Measurements from ENCODE around the gene ATRNL1. TPM values are rescaled to one million over a fixed set of nuclear protein-coding genes. Genes with fewer than 3 reads are reported as not detected.

The ATRNL1 gene
- total and polyA plus RNA-seq, 2 of the 8 experiments (the other 6 are each of a cell fraction or from before 2014, with no cell fraction given): 5.1 to 17.6 TPM

DNA sequence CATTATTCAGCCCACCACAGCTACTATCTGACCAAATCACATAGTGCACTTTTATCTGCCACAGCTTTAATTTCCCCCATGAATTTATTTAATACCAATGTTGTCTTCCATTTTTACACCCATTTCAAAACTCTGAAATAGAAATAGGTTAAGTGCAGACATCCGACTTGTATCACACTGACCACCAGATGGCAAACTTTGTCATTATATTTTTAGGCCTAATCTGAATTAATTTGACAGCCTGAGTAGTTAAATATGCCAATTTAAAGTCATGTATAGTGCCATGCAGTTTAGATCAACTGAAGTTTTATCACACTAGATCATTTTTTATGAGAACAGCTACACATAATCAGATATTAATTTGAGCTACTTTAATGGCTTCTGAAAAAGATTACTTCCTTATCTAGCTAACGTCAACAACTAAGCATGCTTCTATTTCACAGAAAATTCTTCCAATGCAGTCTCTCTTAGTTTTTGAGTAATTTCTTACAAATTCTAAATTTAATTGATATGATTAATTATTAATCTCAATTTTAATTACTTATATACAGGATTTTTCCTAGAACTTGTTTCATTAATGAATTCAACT lies 613.4 kb downstream of the ATRNL1 start:
- H3K27ac ChIP-seq (ENCODE audit: low read depth, low read length): no peak overlapping the region
- no peak overlapping the region for H3K4ac ChIP-seq (replicated peaks; ENCODE audit: insufficient read length, low read depth, low read length)
- H3K79me2 ChIP-seq (ENCODE audit: control insufficient read depth in 1 of 2, insufficient read depth in 2 of 2, low read length in 2 of 2): no peaks in the 10 kb centered on the region
- H3K9ac ChIP-seq (replicated peaks in 1 of 4; ENCODE audit: extremely low read depth in 1 of 4, low read depth in 3 of 4, low read length in 3 of 4): no peak overlapping the region
- H3K79me1 ChIP-seq (ENCODE audit: low read depth, low read length): no peaks in the 10 kb centered on the region
- H3K56ac ChIP-seq (replicated peaks; ENCODE audit: insufficient read length, low read depth, low read length): no peak overlapping the region
- no peak overlapping the region for H3K14ac ChIP-seq (ENCODE audit: insufficient read length)
- no peak overlapping the region for H4K91ac ChIP-seq (replicated peaks; ENCODE audit: insufficient read length, low read length)
- ChIA-PET POLR2A (ENCODE audit: partially characterized antibody) (no interaction called here), CTCF (ENCODE audit: partially characterized antibody) (interaction anchor here (0.6 to 2.5 kb wide), 23 partner anchors 11 to 666 kb away, joined by 3 to 22 read pairs (median 3); no protein-coding TSS in a partner anchor)
- H2BK120ac ChIP-seq (replicated peaks; ENCODE audit: low read depth, low read length): no peak overlapping the region
- no peak overlapping the region for H2BK20ac ChIP-seq (ENCODE audit: low read length)
- no peak overlapping the region for H3K4me3 ChIP-seq (ENCODE audit: extremely low read depth in 1 of 4, insufficient read depth in 2 of 4, low read depth in 3 of 4, low read length in 4 of 4)
- no peak for DNase-seq (ENCODE audit: low read depth in 1 of 2, low spot score in 2 of 2)
- H3K23me2 ChIP-seq (ENCODE audit: low read depth, low read length): no peaks in the 10 kb centered on the region
- FAIRE-seq: peak; percentile 13
- H4K5ac ChIP-seq (ENCODE audit: insufficient read length, low read depth, low read length): no peak overlapping the region
- H3K9me3 ChIP-seq (ENCODE audit: insufficient read depth in 2 of 2, low read depth in 1 of 2, low read length in 1 of 2): no peaks in the 10 kb centered on the region
- no peak overlapping the region for H4K8ac ChIP-seq (ENCODE audit: extremely low read depth, insufficient read depth, low read length)
- no peaks in the 10 kb centered on the region for H3K4me1 ChIP-seq (replicated peaks in 1 of 4; ENCODE audit: control insufficient read depth in 3 of 4, insufficient read depth in 4 of 4, low read length in 3 of 4)
- H3K36me3 ChIP-seq (ENCODE audit: control insufficient read depth in 2 of 4, insufficient read depth in 4 of 4, low read length in 3 of 4): no peaks in the 10 kb centered on the region
- H3K18ac ChIP-seq (ENCODE audit: extremely low read depth, low read length): no peak overlapping the region
- no peak overlapping the region for H2AFZ ChIP-seq (ENCODE audit: low read length)
- no peak overlapping the region for H2AK5ac ChIP-seq (ENCODE audit: low read depth, low read length)
- H2BK15ac ChIP-seq (ENCODE audit: low read length): no peak overlapping the region
- no peak overlapping the region for H3K23ac ChIP-seq (ENCODE audit: insufficient read length)
- TF ChIP-seq SUZ12 (IDR thresholded peaks at IDR 0.05; ENCODE audit: low read length): no peak
- no peak for TF ChIP-seq KDM1A (IDR thresholded peaks at IDR 0.05; ENCODE audit: borderline replicate concordance, low read length)
- TF ChIP-seq RAD21 (IDR thresholded peaks at IDR 0.05 in 1 of 2, conservative IDR thresholded peaks at IDR 0.05 in 1 of 2; ENCODE audit: low read depth in 2 of 2, low read length in 2 of 2): peak; percentile 63 to 64
- TF ChIP-seq, protein P1, sequence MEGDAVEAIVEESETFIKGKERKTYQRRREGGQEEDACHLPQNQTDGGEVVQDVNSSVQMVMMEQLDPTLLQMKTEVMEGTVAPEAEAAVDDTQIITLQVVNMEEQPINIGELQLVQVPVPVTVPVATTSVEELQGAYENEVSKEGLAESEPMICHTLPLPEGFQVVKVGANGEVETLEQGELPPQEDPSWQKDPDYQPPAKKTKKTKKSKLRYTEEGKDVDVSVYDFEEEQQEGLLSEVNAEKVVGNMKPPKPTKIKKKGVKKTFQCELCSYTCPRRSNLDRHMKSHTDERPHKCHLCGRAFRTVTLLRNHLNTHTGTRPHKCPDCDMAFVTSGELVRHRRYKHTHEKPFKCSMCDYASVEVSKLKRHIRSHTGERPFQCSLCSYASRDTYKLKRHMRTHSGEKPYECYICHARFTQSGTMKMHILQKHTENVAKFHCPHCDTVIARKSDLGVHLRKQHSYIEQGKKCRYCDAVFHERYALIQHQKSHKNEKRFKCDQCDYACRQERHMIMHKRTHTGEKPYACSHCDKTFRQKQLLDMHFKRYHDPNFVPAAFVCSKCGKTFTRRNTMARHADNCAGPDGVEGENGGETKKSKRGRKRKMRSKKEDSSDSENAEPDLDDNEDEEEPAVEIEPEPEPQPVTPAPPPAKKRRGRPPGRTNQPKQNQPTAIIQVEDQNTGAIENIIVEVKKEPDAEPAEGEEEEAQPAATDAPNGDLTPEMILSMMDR (IDR thresholded peaks at IDR 0.05; ENCODE audit: control extremely low read depth in 1 of 3, insufficient read depth in 1 of 3, low read depth in 1 of 3, low read length in 3 of 3): peak in 2 of 3 experiments; percentile 38 to 53; a peak in 2 of 4 replicates
- no peak overlapping the region for H3K4me2 ChIP-seq (ENCODE audit: insufficient read depth in 1 of 2, low read depth in 2 of 2, low read length in 2 of 2)
- H2BK12ac ChIP-seq (ENCODE audit: low read depth, low read length): no peak overlapping the region
- 53% methylated on average over 2 of the region's 2 CpGs; no CpG with 5 or more reads in 1 of the 2 experiments for WGBS, 2 experiments (ENCODE audit: extremely low coverage in 1 of 2, insufficient coverage in 1 of 2, insufficient read length in 1 of 2, insufficient replicate concordance in 2 of 2, low coverage in 1 of 2, low lambda C conversion rate in 2 of 2, missing lambda C conversion rate in 1 of 2)
- no peaks in the 10 kb centered on the region for H3K27me3 ChIP-seq (replicated peaks in 1 of 4; ENCODE audit: control insufficient read depth in 3 of 4, extremely low read depth in 1 of 4, insufficient read depth in 3 of 4, low read length in 3 of 4)
- no peaks in the 10 kb centered on the region for H4K20me1 ChIP-seq (replicated peaks in 1 of 2; ENCODE audit: control insufficient read depth in 1 of 2, insufficient read depth in 2 of 2, low read length in 2 of 2)
- H2BK5ac ChIP-seq (ENCODE audit: low read depth, low read length): no peak overlapping the region

Data from H1 (cell line).